MG63 (cell line): ENCODE data around the gene ERF. TPM values are rescaled to one million over a fixed set of nuclear protein-coding genes. Genes with fewer than 3 reads are reported as not detected.

Source experiments
- DNase-seq: peaks from one replicate; pipeline ENCODE4 v3.0.0-alpha.2; 2020
- H3K27me3 ChIP-seq: fragments of 250-450 bp; sonication (Bioruptor Pico); 2 replicates; pipeline ENCODE4 v1.5.1; 2020; ENCODE audit warnings: mild to moderate bottlenecking, moderate library complexity
- H3K36me3 ChIP-seq: fragments of 250-450 bp; sonication (Bioruptor Pico); 2 replicates; pipeline ENCODE4 v1.5.1; 2020; ENCODE audit warnings: mild to moderate bottlenecking, moderate library complexity
- H3K4me3 ChIP-seq: fragments of 250-450 bp; sonication (Bioruptor Pico); 2 replicates; pipeline ENCODE4 v1.5.1; 2020; ENCODE audit warnings: mild to moderate bottlenecking, moderate library complexity
- H3K9me3 ChIP-seq: fragments of 250-450 bp; sonication (Bioruptor Pico); 2 replicates; pipeline ENCODE4 v1.5.1; 2020; ENCODE audit warnings: mild to moderate bottlenecking, moderate library complexity
- total RNA-seq: library from RNA; depleted of rRNA; stranded (reverse); fragments of >200 nt; shearing (Covaris generic); gene quantifications from 2 replicates; pipeline ENCODE4 v1.2.3, GENCODE V29; 2014; ENCODE audit warnings: low replicate concordance

The ERF gene
- total RNA-seq, 1 experiment from 2014 or later: 168 TPM

GRCh38 chr19:42217520-42218437 is 37.1 kb downstream of the ERF start, which contains the start of gene DEDD2:
Gene DEDD2 (minus strand): TSS chr19:42217677. CDS start chr19:42217007, 670 bp downstream.
- H3K27me3 ChIP-seq: no peaks in the 10 kb centered on the region
- H3K4me3 ChIP-seq: peak within 1 kb of the TSS; percentile 84
- peaks cover 40% of the 10 kb centered on the region for H3K36me3 ChIP-seq
- no peaks in the 10 kb centered on the region for H3K9me3 ChIP-seq
- peak; percentile 99 for DNase-seq

GRCh38 chr19:42216653-42217519 is 38.0 kb downstream of the ERF start:
- peak; percentile 46 for DNase-seq
- peaks cover 36% of the 10 kb centered on the region for H3K36me3 ChIP-seq
- peak overlapping the region; percentile 84 for H3K4me3 ChIP-seq
- H3K27me3 ChIP-seq: no peaks in the 10 kb centered on the region
- H3K9me3 ChIP-seq: no peaks in the 10 kb centered on the region

- Histone ChIP-seq H3K36me3 (peaks cover 32% of the 10 kb centered on the region), H3K27me3 (no peaks in the 10 kb centered on the region), H3K4me3 (no peak overlapping the region), H3K9me3 (no peaks in the 10 kb centered on the region)
- DNase-seq: no peak
These were observed 40.0 kb downstream of the ERF start for GRCh38 chr19:42214810-42215485.

GRCh38 chr19:42212886-42213285 is 42.0 kb downstream of the ERF start:
- no peaks in the 10 kb centered on the region for H3K27me3 ChIP-seq
- no peak for DNase-seq
- H3K36me3 ChIP-seq: peaks cover 50% of the 10 kb centered on the region
- no peaks in the 10 kb centered on the region for H3K9me3 ChIP-seq
- H3K4me3 ChIP-seq: no peak overlapping the region

- H3K4me3 ChIP-seq: no peak overlapping the region
- peaks cover 70% of the 10 kb centered on the region for H3K36me3 ChIP-seq
- H3K27me3 ChIP-seq: no peaks in the 10 kb centered on the region
- no peak for DNase-seq
- no peaks in the 10 kb centered on the region for H3K9me3 ChIP-seq
These were observed 46.3 kb downstream of the ERF start for GRCh38 chr19:42208612-42209011.

- no peaks in the 10 kb centered on the region for H3K9me3 ChIP-seq
- peaks cover 67% of the 10 kb centered on the region for H3K36me3 ChIP-seq
- no peak overlapping the region for H3K4me3 ChIP-seq
- DNase-seq: peak; percentile 82
- no peaks in the 10 kb centered on the region for H3K27me3 ChIP-seq
These were observed 47.1 kb downstream of the ERF start for GRCh38 chr19:42207767-42208271.

GRCh38 chr19:42206871-42207755 is 47.8 kb downstream of the ERF start:
- DNase-seq: peak; percentile 67
- Histone ChIP-seq H3K36me3 (peaks cover 63% of the 10 kb centered on the region), H3K4me3 (no peak overlapping the region), H3K9me3 (no peaks in the 10 kb centered on the region), H3K27me3 (no peaks in the 10 kb centered on the region)

GRCh38 chr19:42204664-42205063 is 50.3 kb downstream of the ERF start:
- Histone ChIP-seq H3K36me3 (peaks cover 57% of the 10 kb centered on the region), H3K27me3 (no peaks in the 10 kb centered on the region), H3K9me3 (no peaks in the 10 kb centered on the region), H3K4me3 (no peak overlapping the region)
- DNase-seq: no peak

GRCh38 chr19:42203700-42204099 is 51.2 kb downstream of the ERF start:
- Histone ChIP-seq H3K4me3 (no peak overlapping the region), H3K9me3 (no peaks in the 10 kb centered on the region), H3K27me3 (no peaks in the 10 kb centered on the region), H3K36me3 (peaks cover 57% of the 10 kb centered on the region)
- no peak for DNase-seq

GRCh38 chr19:42202290-42202880 is 52.5 kb downstream of the ERF start:
- Histone ChIP-seq H3K36me3 (peaks cover 56% of the 10 kb centered on the region), H3K4me3 (no peak overlapping the region), H3K9me3 (no peaks in the 10 kb centered on the region), H3K27me3 (no peaks in the 10 kb centered on the region)
- no peak for DNase-seq

- peaks cover 49% of the 10 kb centered on the region for H3K36me3 ChIP-seq
- DNase-seq: no peak
These were observed 53.2 kb downstream of the ERF start for GRCh38 chr19:42201489-42202289.

GRCh38 chr19:42200116-42200715 is 54.7 kb downstream of the ERF start:
- H3K9me3 ChIP-seq: no peaks in the 10 kb centered on the region
- DNase-seq: no peak
- peaks cover 42% of the 10 kb centered on the region for H3K36me3 ChIP-seq
- H3K4me3 ChIP-seq: no peak overlapping the region
- H3K27me3 ChIP-seq: no peaks in the 10 kb centered on the region

More at GRCh38 chr19:42201489-42202289, 53.2 kb downstream of the ERF start:
- Histone ChIP-seq H3K9me3 (no peaks in the 10 kb centered on the region), H3K4me3 (no peak overlapping the region), H3K27me3 (no peaks in the 10 kb centered on the region)

GRCh38 chr19:42199440-42200115 is 55.4 kb downstream of the ERF start:
- no peak for DNase-seq
- H3K9me3 ChIP-seq: no peaks in the 10 kb centered on the region
- no peaks in the 10 kb centered on the region for H3K27me3 ChIP-seq
- H3K4me3 ChIP-seq: no peak overlapping the region
- peaks cover 37% of the 10 kb centered on the region for H3K36me3 ChIP-seq
